DND-41 (cell line): ENCODE results near the gene SMIM35.

Experiments
- CTCF ChIP-seq: IDR thresholded peaks from 2 replicates; pipeline ENCODE4 v1.5.1; 2012; ENCODE audit warnings: borderline replicate concordance, low read length, moderate library complexity, mild to moderate bottlenecking; ENCODE audit not compliant: poor library complexity, severe bottlenecking; ENCODE audit errors: extremely low read depth
- EZH2 ChIP-seq: IDR thresholded peaks from 3 replicates; pipeline ENCODE4 v1.6.1; 2012; ENCODE audit warnings: borderline replicate concordance, low read depth, mild to moderate bottlenecking, moderate library complexity, low read length, inconsistent platforms; ENCODE audit not compliant: severe bottlenecking

- TF ChIP-seq CTCF = no peak
- TF ChIP-seq EZH2 = no peak
Observed at GRCh38 chr11:118100691-118101232, 14.0 kb upstream of the SMIM35 start.
